Measurements from ENCODE around the gene ACVRL1.

The ACVRL1 gene

GRCh38 chr12:51907083-51907855 is at the start of gene ACVRL1:
Gene ACVRL1, plus strand, starts transcription at chr12:51907504. Its CDS starts 4,971 bp downstream, at chr12:51912475.
- no peak for DNase-seq

- no peak for DNase-seq
These were observed 46.3 kb upstream of the ACVRL1 start for GRCh38 chr12:51860986-51861385.

DNA sequence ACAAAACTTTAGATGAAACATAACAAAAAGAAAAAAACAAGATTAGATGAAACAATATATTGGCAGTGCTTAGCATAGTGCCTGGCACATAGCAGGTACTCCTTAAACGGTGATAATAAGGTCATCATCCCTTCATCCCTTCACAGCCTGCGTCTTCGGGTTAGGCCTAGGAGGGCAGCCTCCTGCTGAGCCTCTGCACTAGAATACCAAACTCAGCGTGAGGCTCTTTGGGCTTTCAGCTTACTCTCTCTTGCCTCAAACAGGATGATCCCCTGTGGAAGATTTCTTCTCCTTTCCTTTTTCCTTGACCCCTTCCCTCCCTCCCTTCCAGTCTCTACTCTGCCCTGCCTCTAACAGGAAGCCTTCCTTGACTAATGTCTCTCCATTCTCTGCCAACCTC is 44.4 kb upstream of the ACVRL1 start:
- DNase-seq, result no peak

GRCh38 chr12:51863363-51863932 is 43.9 kb upstream of the ACVRL1 start:
- no peak for DNase-seq

GRCh38 chr12:51863933-51864832 is 43.1 kb upstream of the ACVRL1 start:
- DNase-seq, result no peak

- no peak for DNase-seq
These were observed 42.3 kb upstream of the ACVRL1 start for GRCh38 chr12:51864833-51865670.

DNA sequence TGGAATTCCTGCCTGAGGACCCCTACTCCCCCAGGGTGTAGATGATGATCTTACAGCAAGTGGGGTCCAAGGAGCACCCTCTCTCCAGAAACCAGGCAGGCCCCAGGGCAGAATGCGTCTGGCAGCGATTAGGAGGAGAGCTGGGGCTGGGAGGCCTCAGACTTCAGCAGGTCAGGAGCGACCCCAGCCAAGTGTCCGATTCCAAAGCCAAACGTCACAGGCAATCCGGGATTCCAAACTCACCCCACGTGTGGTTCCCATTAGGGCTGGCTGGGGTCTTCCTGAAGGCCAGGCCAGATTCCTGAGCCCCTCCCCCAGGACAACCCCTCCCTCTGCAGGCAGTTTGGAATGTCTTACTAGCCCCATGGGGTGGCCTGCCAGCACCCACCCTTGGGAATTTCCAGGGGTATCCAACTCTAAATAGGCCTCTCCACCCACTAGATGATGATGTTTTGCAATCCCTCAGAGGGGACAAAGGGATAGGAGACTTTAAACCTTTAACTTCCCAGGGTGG is 41.5 kb upstream of the ACVRL1 start:
- no peak for DNase-seq

GRCh38 chr12:51866324-51866723 is 41.0 kb upstream of the ACVRL1 start:
- DNase-seq, result no peak

DNA sequence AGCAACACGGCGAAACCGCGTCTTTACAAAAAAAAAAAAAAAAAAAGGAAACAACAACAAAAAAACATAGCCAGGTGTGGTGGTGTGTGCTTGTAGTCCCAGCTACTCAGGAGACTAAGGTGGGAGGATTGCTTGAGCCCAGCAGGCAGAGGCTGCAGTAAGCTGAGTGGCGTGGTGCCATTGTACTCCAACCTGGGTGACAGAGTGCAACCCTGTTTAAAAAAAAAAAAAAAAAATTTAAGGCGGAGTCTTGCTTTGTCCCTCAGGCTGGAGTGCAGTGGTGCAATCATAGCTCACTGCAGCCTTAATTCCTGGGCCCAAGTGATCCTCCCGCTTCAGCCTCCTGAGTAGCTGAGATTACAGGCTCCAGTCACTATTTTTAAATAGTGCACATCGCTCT is 40.5 kb upstream of the ACVRL1 start:
- no peak for DNase-seq

- DNase-seq, result no peak
These were observed 39.9 kb upstream of the ACVRL1 start for GRCh38 chr12:51867371-51867770.

DNA sequence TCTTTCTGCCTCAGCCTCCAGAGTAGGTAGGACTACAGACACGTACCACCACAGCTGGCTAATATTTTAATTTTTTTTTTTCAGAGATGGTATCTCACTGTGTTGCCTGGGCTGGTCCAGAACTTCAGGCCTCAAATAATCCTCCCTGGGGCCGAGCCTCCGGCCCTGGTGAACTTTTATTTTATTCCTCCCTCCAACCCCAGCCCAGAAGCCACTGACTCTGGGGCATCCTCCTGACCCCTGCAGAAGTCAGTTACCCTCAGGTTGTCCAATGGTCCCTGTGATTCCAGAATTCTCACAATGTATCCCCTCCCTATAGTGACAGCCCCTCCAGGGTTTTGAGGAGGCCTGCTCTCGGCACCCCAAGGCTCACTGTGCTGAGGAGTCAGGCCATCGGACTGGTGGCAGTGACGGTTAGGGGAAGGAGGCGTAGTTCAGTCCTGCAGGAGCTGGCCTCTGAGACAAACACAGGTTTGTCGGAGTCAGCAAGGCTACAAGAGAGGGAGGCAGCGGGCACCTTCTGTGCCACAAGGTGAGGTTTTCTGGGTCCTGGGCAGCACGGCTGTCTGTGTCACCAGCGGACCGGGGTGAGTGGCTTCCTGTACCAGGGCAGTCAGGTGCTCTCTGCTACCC is 39.4 kb upstream of the ACVRL1 start:
- DNase-seq, result no peak

- DNase-seq, result no peak
These were observed 38.3 kb upstream of the ACVRL1 start for GRCh38 chr12:51868821-51869495.

DNA sequence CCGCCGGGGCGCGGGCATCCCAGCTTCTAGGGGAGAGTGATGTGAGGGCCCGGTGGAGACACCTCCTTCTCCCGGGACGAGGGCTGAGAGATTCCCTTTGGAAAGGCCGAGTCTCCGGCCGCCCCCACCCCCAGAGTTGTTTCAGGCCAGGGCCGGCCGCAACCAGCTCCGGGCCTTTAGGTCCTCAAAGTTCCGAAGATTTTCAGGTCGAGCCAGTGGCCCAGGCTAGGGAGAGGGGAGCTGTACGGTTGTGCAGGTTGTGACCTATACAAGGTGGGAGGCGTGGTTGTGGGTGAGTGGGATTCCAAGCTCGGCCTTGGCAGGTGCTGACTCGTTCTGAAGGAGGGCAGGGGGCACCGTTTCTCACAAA is 37.8 kb upstream of the ACVRL1 start:
- no peak for DNase-seq

GRCh38 chr12:51869931-51870330 is 37.4 kb upstream of the ACVRL1 start:
- DNase-seq, result peak; percentile 28

GRCh38 chr12:51870504-51870903 is 36.8 kb upstream of the ACVRL1 start:
- no peak for DNase-seq

DNA sequence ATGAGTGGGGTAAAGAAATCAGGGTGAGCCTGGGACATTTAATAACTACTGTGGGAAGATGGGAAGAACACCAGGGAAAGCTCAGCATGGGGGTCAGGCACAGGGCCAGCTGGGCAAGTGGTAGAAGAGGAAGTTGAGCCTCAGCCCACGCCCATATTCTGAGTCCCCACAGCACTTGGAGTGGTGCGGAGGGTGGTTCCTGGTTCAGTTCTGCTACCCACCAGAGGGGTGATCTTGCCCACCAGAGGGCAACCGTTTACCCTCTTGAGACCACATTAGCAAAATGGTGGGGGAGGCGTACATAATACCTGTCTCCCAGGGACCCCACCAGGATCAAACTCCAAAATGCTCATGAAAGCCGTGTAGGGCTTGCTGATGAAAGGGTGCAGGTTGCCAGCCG is 36.2 kb upstream of the ACVRL1 start:
- DNase-seq, result peak; percentile 76

GRCh38 chr12:51871918-51872688 is 35.2 kb upstream of the ACVRL1 start:
- no peak for DNase-seq

GRCh38 chr12:51872689-51872981 is 34.7 kb upstream of the ACVRL1 start:
- no peak for DNase-seq

GRCh38 chr12:51873251-51873994 is 33.9 kb upstream of the ACVRL1 start:
- no peak for DNase-seq

DNA sequence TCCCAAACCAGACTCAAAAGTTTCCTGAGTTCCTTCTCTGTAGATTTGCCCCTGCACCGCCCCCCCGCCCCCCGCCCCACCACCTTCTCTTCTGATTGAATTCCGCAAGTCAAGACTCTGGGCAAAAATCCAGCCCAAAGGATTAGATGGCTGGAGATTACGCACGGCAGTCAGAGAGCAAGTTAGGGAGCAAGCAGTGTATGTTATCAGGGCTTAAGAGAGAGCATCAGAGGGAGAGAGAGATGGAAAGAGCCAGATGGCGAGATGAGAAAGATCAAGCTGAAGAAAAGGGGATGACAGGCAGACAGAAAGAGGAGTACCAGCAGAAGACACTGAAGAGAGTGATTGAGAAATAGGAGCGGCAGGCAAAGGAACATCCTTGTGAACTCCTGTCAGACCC is 33.3 kb upstream of the ACVRL1 start:
- no peak for DNase-seq
